Endothelial cell of umbilical vein (primary cell): Measurements from ENCODE around the gene SLC15A3. TPM values are rescaled to one million over a fixed set of nuclear protein-coding genes. Genes with fewer than 3 reads are reported as not detected.

Experiments
- BruUV-seq: library from RNA; stranded (reverse); fragments of 400-500 nt; replicated peaks from 2 replicates; lab custom pipeline; 2021; lab: Mats Ljungman, UMichigan
- CTCF ChIA-PET: fragments of 300-600, 350-600 bp; sonication (Branson Sonifier 250); formaldehyde crosslinking; loops from one replicate; lab custom pipeline; 2021; ENCODE audit warnings: antibody characterized with exemption, inconsistent platforms; lab: Charles Lee
- POLR2A ChIA-PET: fragments of 300-600, 350-600 bp; sonication (Branson Sonifier 250); formaldehyde crosslinking; loops from one replicate; lab custom pipeline; 2021; ENCODE audit warnings: antibody characterized with exemption, inconsistent platforms; lab: Charles Lee
- DNase-seq: peaks from one replicate; pipeline ENCODE4 v3.0.0-alpha.2; 2011; ENCODE audit warnings: low read depth, low spot score
- FAIRE-seq: peaks from 2 replicates; lab custom pipeline; 2011; peaks lifted over from hg19 to GRCh38; lab: Jason Lieb, UNC
- H2AFZ ChIP-seq: 2 replicates; pipeline ENCODE4 v1.6.0; 2012; ENCODE audit warnings: low read depth, low read length, control low read depth, inconsistent platforms
- H3K27ac ChIP-seq: 2 replicates; pipeline ENCODE4 v1.5.1; 2011; ENCODE audit warnings: low read depth, mild to moderate bottlenecking, control low read depth, low read length, moderate library complexity; ENCODE audit not compliant: insufficient read depth
- H3K27me3 ChIP-seq, 2 experiments: 2 replicates each; pipeline versions ENCODE4 v1.6.0 to v1.6.1; 2011; ENCODE audit warnings: low read length in 2 of 2, mixed read lengths in 1 of 2; ENCODE audit not compliant: control insufficient read depth in 2 of 2, insufficient read depth in 2 of 2
- H3K36me3 ChIP-seq, 2 experiments: 2 replicates in 1 of 2; 3 replicates in 1 of 2; pipeline ENCODE4 v1.5.1; 2011; ENCODE audit warnings: low read length in 2 of 2, mild to moderate bottlenecking in 1 of 2, moderate library complexity in 1 of 2; ENCODE audit not compliant: control insufficient read depth in 2 of 2, insufficient read depth in 2 of 2; ENCODE audit errors: extremely low read depth in 1 of 2
- H3K4me1 ChIP-seq: 3 replicates; pipeline ENCODE4 v1.5.1; 2011; ENCODE audit warnings: mild to moderate bottlenecking, low read length; ENCODE audit not compliant: control insufficient read depth, insufficient read depth; ENCODE audit errors: extremely low read depth
- H3K4me2 ChIP-seq: 2 replicates; pipeline ENCODE4 v1.6.1; 2011; ENCODE audit warnings: low read length, control low read depth, mixed read lengths; ENCODE audit not compliant: insufficient read depth
- H3K4me3 ChIP-seq, 3 experiments: fragments of 200-600 bp in 1 of 3; sonication (generic), shearing (Covaris generic) in 1 of 3; replicated peaks in 1 of 3; 2 replicates each; pipeline ENCODE4 v1.5.1; 2011 to 2016; ENCODE audit warnings: control low read depth in 3 of 3, low read length in 3 of 3, mild to moderate bottlenecking in 2 of 3, inconsistent platforms in 1 of 3, low read depth in 1 of 3, moderate library complexity in 1 of 3; ENCODE audit not compliant: insufficient read depth in 1 of 3
- H3K79me2 ChIP-seq: 2 replicates; pipeline ENCODE4 v1.6.0; 2012; ENCODE audit warnings: low read length, inconsistent platforms; ENCODE audit not compliant: control insufficient read depth, insufficient read depth
- H3K9ac ChIP-seq: replicated peaks from 2 replicates; pipeline ENCODE3; 2011; ENCODE audit warnings: low read length, control low read depth; ENCODE audit not compliant: insufficient read depth; ENCODE audit errors: extremely low read depth
- H3K9me1 ChIP-seq: replicated peaks from 3 replicates; pipeline ENCODE4 v1.6.0; 2011; ENCODE audit warnings: mild to moderate bottlenecking, low read length; ENCODE audit not compliant: control insufficient read depth, insufficient read depth; ENCODE audit errors: extremely low read depth
- H3K9me3 ChIP-seq: replicated peaks from 2 replicates; pipeline ENCODE4 v1.5.1; 2012; ENCODE audit warnings: low read length, inconsistent platforms; ENCODE audit not compliant: control insufficient read depth, insufficient read depth
- H4K20me1 ChIP-seq: replicated peaks from 2 replicates; pipeline ENCODE3; 2011; ENCODE audit warnings: mild to moderate bottlenecking, low read length; ENCODE audit not compliant: control insufficient read depth, insufficient read depth; ENCODE audit errors: extremely low read depth
- EZH2 ChIP-seq: IDR thresholded peaks from 2 replicates; pipeline ENCODE4 v1.6.1; 2012; ENCODE audit warnings: borderline replicate concordance, low read depth, mild to moderate bottlenecking, moderate library complexity, low read length, inconsistent platforms; ENCODE audit not compliant: severe bottlenecking
- FOS ChIP-seq: IDR thresholded peaks from 2 replicates; pipeline ENCODE4 v1.6.1; 2011; ENCODE audit warnings: mild to moderate bottlenecking, low read length, moderate library complexity, borderline replicate concordance; ENCODE audit not compliant: insufficient read depth
- GATA2 ChIP-seq: IDR thresholded peaks from 2 replicates; pipeline ENCODE4 v1.7.0; 2011; ENCODE audit warnings: low read depth, mild to moderate bottlenecking, moderate library complexity, mixed read lengths, low read length; ENCODE audit not compliant: insufficient read length, insufficient read depth
- JUN ChIP-seq: IDR thresholded peaks from 2 replicates; pipeline ENCODE4 v1.6.1; 2011; ENCODE audit warnings: borderline replicate concordance, low read depth; ENCODE audit not compliant: insufficient read length, insufficient read depth
- MYC ChIP-seq: IDR thresholded peaks from one replicate; pipeline ENCODE4 v1.6.1; 2011; ENCODE audit warnings: mild to moderate bottlenecking, low read depth, low read length
- POLR2A ChIP-seq: IDR thresholded peaks from 2 replicates; pipeline ENCODE4 v1.6.1; 2012; ENCODE audit warnings: low read depth, mild to moderate bottlenecking, control low read depth, low read length
- POLR2AphosphoS5 ChIP-seq: IDR thresholded peaks from 2 replicates; pipeline ENCODE4 v1.6.1; 2012; ENCODE audit warnings: low read depth, mild to moderate bottlenecking, control low read depth, low read length, moderate library complexity; ENCODE audit not compliant: insufficient read depth
- dilution Hi-C: fragments of 300-500 bp; cut with MboI; formaldehyde crosslinking; loops from one replicate; pipeline ENCODE4 v1.15.0; 2019; ENCODE audit warnings: low sequenced_read_pairs; ENCODE audit not compliant: extremely low pct_ligation_motif_present
- intact Hi-C: fragments of 100-400 bp; cut with micrococcal nuclease; formaldehyde crosslinking; loops from one replicate; pipeline ENCODE4 v1.10.0; 2022
- polyA plus RNA-seq, 4 experiments: library from polyadenylated mRNA; depleted of rRNA in 3 of 4; stranded (reverse) in 3 of 4; unstranded in 1 of 4; fragments of >200 nt; gene quantifications; 2 replicates each; pipeline versions ENCODE4 v1.2.1 to v1.2.3, GENCODE V29; 2011 to 2012; ENCODE audit warnings: missing spikeins in 1 of 4
- total RNA-seq: library from RNA; stranded (reverse); gene quantifications from 2 replicates; pipeline ENCODE4 v1.2.3, GENCODE V29; 2021
- TF ChIP-seq, protein P1 (sequence below), 2 donors: IDR thresholded peaks; 1 replicate in 1 of 2; 2 replicates in 1 of 2; pipeline ENCODE4 v1.5.1; 2011; ENCODE audit warnings: low read length in 2 of 2, mild to moderate bottlenecking in 2 of 2, moderate library complexity in 2 of 2, control low read depth in 1 of 2, inconsistent platforms in 1 of 2, low read depth in 1 of 2; ENCODE audit not compliant: insufficient read depth in 1 of 2; ENCODE audit errors: extremely low read depth in 1 of 2
- TF ChIP-seq, protein P2 (sequence below): IDR thresholded peaks from 2 replicates; pipeline ENCODE4 v1.6.1; 2011; ENCODE audit not compliant: insufficient read depth, insufficient read length

The SLC15A3 gene
- total and polyA plus RNA-seq, 2 donors (not counting 3 experiments of a cell fraction or from before 2014, with no cell fraction given) = 3.3 to 4.4 TPM

DNA sequence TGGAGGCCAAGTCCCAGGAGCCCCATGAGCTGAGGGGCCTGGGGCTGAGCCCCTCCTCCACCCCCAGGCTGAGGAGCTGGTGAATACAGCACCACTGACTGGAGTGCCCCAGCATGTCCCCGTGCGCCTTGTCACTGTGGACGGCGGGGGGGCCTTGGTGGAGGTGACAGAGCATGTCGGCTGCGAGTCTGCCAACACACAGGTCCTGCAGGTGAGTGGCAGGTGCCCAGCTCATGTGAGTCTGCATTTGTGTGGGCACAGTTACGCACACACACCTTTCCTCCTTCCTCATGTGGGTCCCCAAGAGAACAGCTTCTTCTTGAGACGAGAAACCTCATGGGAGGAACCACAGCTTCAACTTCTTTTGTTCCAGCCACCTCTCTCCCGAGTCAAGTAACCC lies 20.1 kb downstream of the SLC15A3 start:
- TF ChIP-seq GATA2 (no peak), FOS (no peak), POLR2A (no peak), EZH2 (no peak), JUN (no peak), MYC (no peak), POLR2AphosphoS5 (no peak)
- TF ChIP-seq, protein P1, sequence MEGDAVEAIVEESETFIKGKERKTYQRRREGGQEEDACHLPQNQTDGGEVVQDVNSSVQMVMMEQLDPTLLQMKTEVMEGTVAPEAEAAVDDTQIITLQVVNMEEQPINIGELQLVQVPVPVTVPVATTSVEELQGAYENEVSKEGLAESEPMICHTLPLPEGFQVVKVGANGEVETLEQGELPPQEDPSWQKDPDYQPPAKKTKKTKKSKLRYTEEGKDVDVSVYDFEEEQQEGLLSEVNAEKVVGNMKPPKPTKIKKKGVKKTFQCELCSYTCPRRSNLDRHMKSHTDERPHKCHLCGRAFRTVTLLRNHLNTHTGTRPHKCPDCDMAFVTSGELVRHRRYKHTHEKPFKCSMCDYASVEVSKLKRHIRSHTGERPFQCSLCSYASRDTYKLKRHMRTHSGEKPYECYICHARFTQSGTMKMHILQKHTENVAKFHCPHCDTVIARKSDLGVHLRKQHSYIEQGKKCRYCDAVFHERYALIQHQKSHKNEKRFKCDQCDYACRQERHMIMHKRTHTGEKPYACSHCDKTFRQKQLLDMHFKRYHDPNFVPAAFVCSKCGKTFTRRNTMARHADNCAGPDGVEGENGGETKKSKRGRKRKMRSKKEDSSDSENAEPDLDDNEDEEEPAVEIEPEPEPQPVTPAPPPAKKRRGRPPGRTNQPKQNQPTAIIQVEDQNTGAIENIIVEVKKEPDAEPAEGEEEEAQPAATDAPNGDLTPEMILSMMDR (IDR thresholded peaks at IDR 0.05; ENCODE audit: extremely low read depth in 1 of 2, insufficient read depth in 1 of 2, low read depth in 1 of 2, low read length in 2 of 2) = no peak
- TF ChIP-seq, protein P2, sequence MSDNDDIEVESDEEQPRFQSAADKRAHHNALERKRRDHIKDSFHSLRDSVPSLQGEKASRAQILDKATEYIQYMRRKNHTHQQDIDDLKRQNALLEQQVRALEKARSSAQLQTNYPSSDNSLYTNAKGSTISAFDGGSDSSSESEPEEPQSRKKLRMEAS = no peak
- intact Hi-C loops = no loop called here
- DNase-seq (no peak), FAIRE-seq (no peak)
- dilution Hi-C loops = no loop called here
- Histone ChIP-seq H3K9ac (no peak overlapping the region), H3K27me3 (no peaks in the 10 kb centered on the region), H4K20me1 (no peaks in the 10 kb centered on the region), H3K79me2 (no peaks in the 10 kb centered on the region), H3K9me1 (no peaks in the 10 kb centered on the region), H3K27ac (no peak overlapping the region), H3K4me3 (no peak overlapping the region), H3K36me3 (peaks cover 3 to 45% of the 10 kb centered on the region in 2 experiments), H3K4me2 (no peak overlapping the region), H3K4me1 (peaks cover 2% of the 10 kb centered on the region), H2AFZ (no peak overlapping the region), H3K9me3 (no peaks in the 10 kb centered on the region)
- POLR2A ChIA-PET = no interaction called here
- CTCF ChIA-PET = interaction anchor here (1.4 kb wide), 1 partner anchor 11 kb away, joined by 5 read pairs; no protein-coding TSS in a partner anchor
- BruUV-seq = no TSS peak
